Activated CD8-positive, alpha-beta memory T cell treated with anti-CD3 and anti-CD28 coated beads, Interleukin-2, amount 50 U/mL, for 4 hours (primary cell): ENCODE measurements around the gene ENTREP3.

ENCODE experiments used
- DNase-seq: peaks from one replicate; pipeline ENCODE4 v3.0.0-alpha.2; 2020

ENTREP3 gene

GRCh38 chr1:155277902-155278688, 22.8 kb upstream of the ENTREP3 start:
- peak; percentile 76 for DNase-seq

- peak; percentile 95 for DNase-seq
These were observed 22.0 kb upstream of the ENTREP3 start, which contains the start of gene HCN3 for GRCh38 chr1:155277070-155277901. TSS of gene HCN3 (plus strand) at chr1:155277463. CDS start at chr1:155277591, 128 bp downstream.

GRCh38 chr1:155273343-155274245, 18.3 kb upstream of the ENTREP3 start, which contains the start of gene CLK2:
TSS of gene CLK2 (minus strand) at chr1:155273504. CDS start at chr1:155270977, 2,527 bp downstream.
- DNase-seq = peak; percentile 98

GRCh38 chr1:155272466-155273342, 17.4 kb upstream of the ENTREP3 start:
- no peak for DNase-seq

- no peak for DNase-seq
These were observed 14.1 kb upstream of the ENTREP3 start for GRCh38 chr1:155269381-155269780.

GRCh38 chr1:155268630-155269029, 13.3 kb upstream of the ENTREP3 start:
- DNase-seq = no peak

GRCh38 chr1:155267373-155267772, 12.1 kb upstream of the ENTREP3 start:
- no peak for DNase-seq

GRCh38 chr1:155266553-155266952, 11.3 kb upstream of the ENTREP3 start:
- DNase-seq = no peak

GRCh38 chr1:155263067-155263466, 7.8 kb upstream of the ENTREP3 start:
- DNase-seq = no peak

GRCh38 chr1:155261852-155262673, 6.8 kb upstream of the ENTREP3 start, which contains the start of gene SCAMP3:
TSS of gene SCAMP3 (minus strand) at chr1:155262360. CDS start at chr1:155262151, 209 bp downstream.
- DNase-seq = peak; percentile 83

GRCh38 chr1:155261493-155261851, 6.2 kb upstream of the ENTREP3 start:
- no peak for DNase-seq

GRCh38 chr1:155260276-155260675, 5.0 kb upstream of the ENTREP3 start:
- no peak for DNase-seq

GRCh38 chr1:155256058-155256852, 972 bp upstream of the ENTREP3 start:
- no peak for DNase-seq

GRCh38 chr1:155254714-155255242, 505 bp downstream of the ENTREP3 start:
- no peak for DNase-seq

GRCh38 chr1:155254228-155254713, 1.0 kb downstream of the ENTREP3 start:
- DNase-seq = no peak

GRCh38 chr1:155253797-155254196, 1.5 kb downstream of the ENTREP3 start:
- DNase-seq = no peak

GRCh38 chr1:155253208-155253607, 2.1 kb downstream of the ENTREP3 start:
- no peak for DNase-seq

- no peak for DNase-seq
These were observed 3.7 kb downstream of the ENTREP3 start for GRCh38 chr1:155251566-155251965.
